Panc1 (cell line): ENCODE results near the gene ZBTB46. TPM values are rescaled to one million over a fixed set of nuclear protein-coding genes. Genes with fewer than 3 reads are reported as not detected.

Experiments used
- ATAC-seq: fragments of 200-7000 bp; cut with Tn5 transposase; 2 replicates; pipeline ENCODE4 v1.9.1; 2020; ENCODE audit warnings: mild to moderate bottlenecking, moderate library complexity
- BruUV-seq: library from RNA; stranded (reverse); fragments of 400-500 nt; replicated peaks from 2 replicates; lab custom pipeline; 2021; lab: Mats Ljungman, UMichigan
- CTCF ChIA-PET: fragments of 300-600 bp; sonication (Branson Sonifier 250); formaldehyde crosslinking; loops from one replicate; lab custom pipeline; 2022; ENCODE audit warnings: antibody characterized with exemption; lab: Charles Lee
- POLR2A ChIA-PET: fragments of 300-600 bp; sonication (Branson Sonifier 250); formaldehyde crosslinking; loops from one replicate; lab custom pipeline; 2022; ENCODE audit warnings: antibody characterized with exemption; lab: Charles Lee
- DNase-seq: peaks from one replicate; pipeline ENCODE4 v3.0.0-alpha.2; 2010; ENCODE audit warnings: low read depth, low spot score
- H3K27ac ChIP-seq: 2 replicates; pipeline ENCODE4 v1.5.1; 2011; ENCODE audit warnings: mild to moderate bottlenecking, low read length, inconsistent platforms
- H3K27me3 ChIP-seq: fragments of 200-500 bp; sonication (Bioruptor generic); 2 replicates; pipeline ENCODE4 v1.6.0; 2014; ENCODE audit warnings: low read length, inconsistent platforms; ENCODE audit not compliant: control insufficient read depth, insufficient read depth
- H3K36me3 ChIP-seq: fragments of 200-500 bp; sonication (Bioruptor generic); 2 replicates; pipeline ENCODE4 v1.5.1; 2014; ENCODE audit warnings: inconsistent platforms, mild to moderate bottlenecking, low read length, moderate library complexity; ENCODE audit not compliant: control insufficient read depth, insufficient read depth
- H3K4me1 ChIP-seq: 2 replicates; pipeline ENCODE4 v1.5.1; 2011; ENCODE audit warnings: inconsistent platforms, mild to moderate bottlenecking, low read length, moderate library complexity; ENCODE audit not compliant: control insufficient read depth, insufficient read depth
- H3K4me3 ChIP-seq, 2 experiments: 2 replicates each; pipeline ENCODE4 v1.5.1; 2011 to 2012; ENCODE audit warnings: low read depth in 2 of 2, low read length in 2 of 2, mild to moderate bottlenecking in 2 of 2, inconsistent platforms in 1 of 2, moderate library complexity in 1 of 2
- H3K9me3 ChIP-seq: fragments of 200-500 bp; sonication (Bioruptor generic); 2 replicates; pipeline ENCODE4 v1.5.1; 2014; ENCODE audit warnings: low read depth, mild to moderate bottlenecking, inconsistent platforms, low read length, moderate library complexity; ENCODE audit not compliant: control insufficient read depth, insufficient read depth
- POLR2AphosphoS5 ChIP-seq: IDR thresholded peaks from 2 replicates; pipeline ENCODE4 v1.6.1; 2012; ENCODE audit warnings: mild to moderate bottlenecking, low read depth, low read length, moderate library complexity
- SIN3A ChIP-seq: IDR thresholded peaks from 2 replicates; pipeline ENCODE4 v1.6.1; 2012; ENCODE audit warnings: low read depth, mild to moderate bottlenecking, low read length, moderate library complexity, borderline replicate concordance; ENCODE audit not compliant: insufficient read depth
- TCF7L2 ChIP-seq: IDR thresholded peaks from 2 replicates; pipeline ENCODE4 v1.6.1; 2011; ENCODE audit warnings: mild to moderate bottlenecking, low read depth, low read length, inconsistent platforms
- in situ Hi-C: cut with HindIII; loops from 2 replicates; pipeline ENCODE4 v1.10.0; 2016; ENCODE audit warnings: low sequenced_read_pairs, low pct_unique_long_range_greater_than_20kb
- intact Hi-C: fragments of 100-400 bp; cut with micrococcal nuclease; formaldehyde crosslinking; loops from one replicate; pipeline ENCODE4 v1.10.0; 2022; ENCODE audit not compliant: unreplicated experiment
- total RNA-seq: library from RNA; stranded (reverse); gene quantifications from one replicate; pipeline ENCODE4 v1.2.1, GENCODE V29; 2021; ENCODE audit not compliant: unreplicated experiment
- TF ChIP-seq, protein P1 (sequence below), 2 experiments: IDR thresholded peaks; 2 replicates each; pipeline ENCODE4 v1.6.1; 2011 to 2012; ENCODE audit warnings: low read depth in 2 of 2, control low read depth in 1 of 2, low read length in 1 of 2, mild to moderate bottlenecking in 1 of 2, moderate library complexity in 1 of 2; ENCODE audit not compliant: insufficient read depth in 1 of 2
- TF ChIP-seq, protein P2 (sequence below): fragments of 450-650 bp; IDR thresholded peaks from 2 replicates; pipeline ENCODE4 v1.5.1; 2017; ENCODE audit warnings: mild to moderate bottlenecking

The ZBTB46 gene
- total RNA-seq, 1 experiment from 2014 or later: 15.2 TPM

DNA sequence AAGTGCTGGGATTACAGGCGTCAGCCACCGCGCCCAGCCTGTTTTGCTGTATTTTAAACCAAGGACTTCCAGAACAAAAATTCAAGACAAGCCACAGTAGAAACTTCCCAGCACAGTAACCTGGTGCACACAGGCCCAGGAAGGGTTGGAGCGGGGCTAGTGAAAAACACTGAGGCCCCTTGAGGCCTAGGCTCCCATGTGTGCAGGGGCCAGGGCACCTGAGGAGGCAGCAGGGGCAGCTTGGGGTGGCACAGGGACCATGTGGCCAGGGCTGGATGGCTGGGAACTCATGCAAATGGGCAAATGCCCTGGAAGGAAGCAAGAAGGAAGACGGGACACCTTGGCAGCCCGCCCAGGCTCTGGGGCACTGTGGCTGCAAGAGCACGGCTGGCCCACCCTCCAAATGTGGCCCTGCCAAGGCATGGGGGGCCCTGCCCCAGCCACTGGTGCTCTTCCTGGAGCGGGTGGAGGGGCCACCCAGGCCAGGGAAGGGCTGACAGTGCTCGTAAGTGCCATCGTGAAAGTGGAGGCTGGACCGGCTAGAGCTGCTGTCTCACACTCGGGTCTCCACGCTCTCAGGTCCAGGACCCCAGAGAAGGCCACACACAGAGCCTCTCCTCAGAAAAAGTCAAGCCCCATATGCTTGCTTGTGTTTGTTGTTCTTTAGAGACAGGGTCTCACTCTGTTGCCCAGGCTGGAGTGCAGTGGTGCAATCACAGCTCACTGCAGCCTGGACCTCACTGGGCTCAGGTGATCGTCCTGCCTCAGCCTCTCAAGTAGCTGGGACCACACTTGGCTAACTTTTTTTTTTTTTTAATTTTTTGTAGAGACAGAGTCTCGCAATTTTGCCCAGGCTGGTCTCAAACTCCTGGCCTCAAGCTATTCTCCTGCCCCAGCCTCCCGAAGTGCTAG is 81.2 kb downstream of the ZBTB46 start:
- Histone ChIP-seq H3K27me3 (no peaks in the 10 kb centered on the region), H3K9me3 (no peaks in the 10 kb centered on the region), H3K36me3 (no peaks in the 10 kb centered on the region), H3K4me3 (no peak overlapping the region), H3K4me1 (0 out of 2 replicates have a peak, but pooled peaks cover 3% of the 10 kb centered on the region), H3K27ac (no peak overlapping the region)
- CTCF ChIA-PET: no interaction called here
- POLR2A ChIA-PET: no interaction called here
- no TSS peak for BruUV-seq
- DNase-seq (no peak), ATAC-seq (no peak)
- intact Hi-C loops (no loop called here), in situ Hi-C loops (no loop called here)
- TF ChIP-seq POLR2AphosphoS5 (no peak), TCF7L2 (no peak), SIN3A (no peak)
- TF ChIP-seq, protein P1, sequence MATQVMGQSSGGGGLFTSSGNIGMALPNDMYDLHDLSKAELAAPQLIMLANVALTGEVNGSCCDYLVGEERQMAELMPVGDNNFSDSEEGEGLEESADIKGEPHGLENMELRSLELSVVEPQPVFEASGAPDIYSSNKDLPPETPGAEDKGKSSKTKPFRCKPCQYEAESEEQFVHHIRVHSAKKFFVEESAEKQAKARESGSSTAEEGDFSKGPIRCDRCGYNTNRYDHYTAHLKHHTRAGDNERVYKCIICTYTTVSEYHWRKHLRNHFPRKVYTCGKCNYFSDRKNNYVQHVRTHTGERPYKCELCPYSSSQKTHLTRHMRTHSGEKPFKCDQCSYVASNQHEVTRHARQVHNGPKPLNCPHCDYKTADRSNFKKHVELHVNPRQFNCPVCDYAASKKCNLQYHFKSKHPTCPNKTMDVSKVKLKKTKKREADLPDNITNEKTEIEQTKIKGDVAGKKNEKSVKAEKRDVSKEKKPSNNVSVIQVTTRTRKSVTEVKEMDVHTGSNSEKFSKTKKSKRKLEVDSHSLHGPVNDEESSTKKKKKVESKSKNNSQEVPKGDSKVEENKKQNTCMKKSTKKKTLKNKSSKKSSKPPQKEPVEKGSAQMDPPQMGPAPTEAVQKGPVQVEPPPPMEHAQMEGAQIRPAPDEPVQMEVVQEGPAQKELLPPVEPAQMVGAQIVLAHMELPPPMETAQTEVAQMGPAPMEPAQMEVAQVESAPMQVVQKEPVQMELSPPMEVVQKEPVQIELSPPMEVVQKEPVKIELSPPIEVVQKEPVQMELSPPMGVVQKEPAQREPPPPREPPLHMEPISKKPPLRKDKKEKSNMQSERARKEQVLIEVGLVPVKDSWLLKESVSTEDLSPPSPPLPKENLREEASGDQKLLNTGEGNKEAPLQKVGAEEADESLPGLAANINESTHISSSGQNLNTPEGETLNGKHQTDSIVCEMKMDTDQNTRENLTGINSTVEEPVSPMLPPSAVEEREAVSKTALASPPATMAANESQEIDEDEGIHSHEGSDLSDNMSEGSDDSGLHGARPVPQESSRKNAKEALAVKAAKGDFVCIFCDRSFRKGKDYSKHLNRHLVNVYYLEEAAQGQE (IDR thresholded peaks at IDR 0.05; ENCODE audit: insufficient read depth in 1 of 2, low read depth in 2 of 2, low read length in 1 of 2): no peak
- TF ChIP-seq, protein P2, sequence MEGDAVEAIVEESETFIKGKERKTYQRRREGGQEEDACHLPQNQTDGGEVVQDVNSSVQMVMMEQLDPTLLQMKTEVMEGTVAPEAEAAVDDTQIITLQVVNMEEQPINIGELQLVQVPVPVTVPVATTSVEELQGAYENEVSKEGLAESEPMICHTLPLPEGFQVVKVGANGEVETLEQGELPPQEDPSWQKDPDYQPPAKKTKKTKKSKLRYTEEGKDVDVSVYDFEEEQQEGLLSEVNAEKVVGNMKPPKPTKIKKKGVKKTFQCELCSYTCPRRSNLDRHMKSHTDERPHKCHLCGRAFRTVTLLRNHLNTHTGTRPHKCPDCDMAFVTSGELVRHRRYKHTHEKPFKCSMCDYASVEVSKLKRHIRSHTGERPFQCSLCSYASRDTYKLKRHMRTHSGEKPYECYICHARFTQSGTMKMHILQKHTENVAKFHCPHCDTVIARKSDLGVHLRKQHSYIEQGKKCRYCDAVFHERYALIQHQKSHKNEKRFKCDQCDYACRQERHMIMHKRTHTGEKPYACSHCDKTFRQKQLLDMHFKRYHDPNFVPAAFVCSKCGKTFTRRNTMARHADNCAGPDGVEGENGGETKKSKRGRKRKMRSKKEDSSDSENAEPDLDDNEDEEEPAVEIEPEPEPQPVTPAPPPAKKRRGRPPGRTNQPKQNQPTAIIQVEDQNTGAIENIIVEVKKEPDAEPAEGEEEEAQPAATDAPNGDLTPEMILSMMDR: no peak

DNA sequence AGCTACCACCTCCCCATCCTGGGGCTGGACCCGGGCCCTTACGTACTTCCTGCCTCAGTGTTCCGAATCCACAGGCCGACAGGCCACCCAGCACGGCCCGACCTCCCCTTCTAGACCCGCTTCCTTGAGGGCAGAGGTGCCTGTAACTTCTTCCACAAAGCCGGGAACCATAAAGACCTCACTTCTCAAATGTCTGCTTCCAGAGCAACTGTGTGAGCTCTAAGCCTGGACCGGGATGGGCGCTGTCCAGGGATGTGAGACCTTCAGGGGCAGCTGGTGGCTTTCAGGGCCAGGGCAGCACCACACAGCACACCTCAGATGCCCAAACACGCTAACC is 82.2 kb downstream of the ZBTB46 start:
- BruUV-seq: no TSS peak
- Histone ChIP-seq H3K9me3 (no peaks in the 10 kb centered on the region), H3K27me3 (no peaks in the 10 kb centered on the region), H3K4me1 (peaks cover 3% of the 10 kb centered on the region; the same call in 1 of the 2 replicates), H3K36me3 (no peaks in the 10 kb centered on the region; the same call in 1 of the 2 replicates), H3K27ac (no peak overlapping the region), H3K4me3 (no peak overlapping the region)
- in situ Hi-C loops (no loop called here), intact Hi-C loops (no loop called here)
- CTCF ChIA-PET: no interaction called here
- POLR2A ChIA-PET: no interaction called here
- TF ChIP-seq, protein P2: no peak
- TF ChIP-seq TCF7L2 (no peak), POLR2AphosphoS5 (no peak), SIN3A (no peak)
- TF ChIP-seq, protein P1 (IDR thresholded peaks at IDR 0.05; ENCODE audit: insufficient read depth in 1 of 2, low read depth in 2 of 2, low read length in 1 of 2): no peak
- DNase-seq (no peak), ATAC-seq (no peak)
